ENCODE data around the gene TNIK. TPM values are rescaled to one million over a fixed set of nuclear protein-coding genes. Genes with fewer than 3 reads are reported as not detected.

TNIK gene
- total and polyA plus RNA-seq, 2 of the 13 experiments (the other 11 are each of a cell fraction or from before 2014, with no cell fraction given) = 0.15 to 0.22 TPM

DNA sequence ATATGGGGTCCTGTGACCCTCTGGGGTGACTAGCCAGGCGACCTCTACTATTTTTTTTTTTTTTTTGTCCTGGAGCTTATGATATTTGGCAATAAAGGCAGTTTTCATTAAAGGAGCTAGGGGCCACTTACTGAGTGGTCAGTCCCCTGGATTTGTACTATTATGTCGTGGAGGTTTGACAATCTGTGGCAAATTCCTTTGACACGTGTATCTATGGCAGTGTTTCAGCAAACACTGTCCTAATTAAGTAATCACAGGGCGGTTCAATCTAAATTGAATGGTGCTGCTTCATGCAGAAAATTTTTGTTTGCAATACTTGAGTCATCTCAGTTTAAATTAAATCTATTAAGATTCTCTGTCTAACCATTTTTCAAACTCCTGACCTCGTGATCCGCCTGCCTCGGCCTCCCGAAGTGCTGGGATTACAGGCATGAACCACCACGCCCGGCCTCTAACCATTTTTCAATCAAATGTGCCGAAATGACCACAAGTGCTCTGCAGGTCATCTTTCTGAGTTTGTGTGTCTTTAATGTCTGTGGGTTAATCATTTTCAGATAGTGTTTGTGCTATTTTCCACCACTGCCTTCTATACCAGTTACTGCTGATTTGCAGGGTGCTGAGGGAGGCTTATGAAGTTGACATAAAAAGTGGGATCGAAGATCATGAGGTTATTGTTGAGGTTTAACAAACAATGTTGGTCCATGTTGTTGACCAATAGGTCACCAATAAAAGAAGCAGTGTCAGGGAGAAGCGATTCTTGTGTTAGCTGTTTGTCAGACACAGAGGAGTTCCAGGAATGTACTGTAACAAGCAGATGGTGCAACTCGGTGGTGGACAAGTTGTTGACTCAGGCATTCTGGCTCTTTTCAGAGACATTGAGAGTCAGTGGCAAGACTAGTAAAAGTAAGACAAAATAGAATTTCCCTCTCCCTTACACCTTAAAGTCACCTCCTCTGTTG is 415.1 kb downstream of the TNIK start (continued):
- TF ChIP-seq, protein P1, sequence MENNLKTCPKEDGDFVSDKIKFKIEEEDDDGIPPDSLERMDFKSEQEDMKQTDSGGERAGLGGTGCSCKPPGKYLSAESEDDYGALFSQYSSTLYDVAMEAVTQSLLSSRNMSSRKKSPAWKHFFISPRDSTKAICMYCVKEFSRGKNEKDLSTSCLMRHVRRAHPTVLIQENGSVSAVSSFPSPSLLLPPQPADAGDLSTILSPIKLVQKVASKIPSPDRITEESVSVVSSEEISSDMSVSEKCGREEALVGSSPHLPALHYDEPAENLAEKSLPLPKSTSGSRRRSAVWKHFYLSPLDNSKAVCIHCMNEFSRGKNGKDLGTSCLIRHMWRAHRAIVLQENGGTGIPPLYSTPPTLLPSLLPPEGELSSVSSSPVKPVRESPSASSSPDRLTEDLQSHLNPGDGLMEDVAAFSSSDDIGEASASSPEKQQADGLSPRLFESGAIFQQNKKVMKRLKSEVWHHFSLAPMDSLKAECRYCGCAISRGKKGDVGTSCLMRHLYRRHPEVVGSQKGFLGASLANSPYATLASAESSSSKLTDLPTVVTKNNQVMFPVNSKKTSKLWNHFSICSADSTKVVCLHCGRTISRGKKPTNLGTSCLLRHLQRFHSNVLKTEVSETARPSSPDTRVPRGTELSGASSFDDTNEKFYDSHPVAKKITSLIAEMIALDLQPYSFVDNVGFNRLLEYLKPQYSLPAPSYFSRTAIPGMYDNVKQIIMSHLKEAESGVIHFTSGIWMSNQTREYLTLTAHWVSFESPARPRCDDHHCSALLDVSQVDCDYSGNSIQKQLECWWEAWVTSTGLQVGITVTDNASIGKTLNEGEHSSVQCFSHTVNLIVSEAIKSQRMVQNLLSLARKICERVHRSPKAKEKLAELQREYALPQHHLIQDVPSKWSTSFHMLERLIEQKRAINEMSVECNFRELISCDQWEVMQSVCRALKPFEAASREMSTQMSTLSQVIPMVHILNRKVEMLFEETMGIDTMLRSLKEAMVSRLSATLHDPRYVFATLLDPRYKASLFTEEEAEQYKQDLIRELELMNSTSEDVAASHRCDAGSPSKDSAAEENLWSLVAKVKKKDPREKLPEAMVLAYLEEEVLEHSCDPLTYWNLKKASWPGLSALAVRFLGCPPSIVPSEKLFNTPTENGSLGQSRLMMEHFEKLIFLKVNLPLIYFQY (CRISPR knock-in tag; IDR thresholded peaks at IDR 0.05; ENCODE audit: borderline replicate concordance) = 0 out of 2 replicates have a peak, but pooled peaks have one; percentile 58
- TF ChIP-seq GZF1 (CRISPR knock-in tag; IDR thresholded peaks at IDR 0.05) = no peak; the same call in 1 of the 2 replicates
- peak; percentile 61; the same call in 1 of the 2 replicates for TF ChIP-seq ZSCAN9 (CRISPR knock-in tag; IDR thresholded peaks at IDR 0.05; ENCODE audit: borderline replicate concordance)
- no peak for TF ChIP-seq SNRNP70 (IDR thresholded peaks at IDR 0.05; ENCODE audit: low read depth, low read length)
- TF ChIP-seq NCOA2 (CRISPR knock-in tag; IDR thresholded peaks at IDR 0.05) = peak; percentile 100
- TF ChIP-seq ZNF333 (CRISPR knock-in tag; IDR thresholded peaks at IDR 0.05; ENCODE audit: borderline replicate concordance) = no peak
- no peak for TF ChIP-seq PCBP2 (optimal IDR thresholded peaks at IDR 0.05; ENCODE audit: low read depth, low read length, poor library complexity, severe bottlenecking)
- TF ChIP-seq DNMT3B (CRISPR knock-in tag; conservative IDR thresholded peaks at IDR 0.05) = peak; percentile 77; the same call in 1 of the 2 replicates
- peak; percentile 64; the same call in 1 of the 2 replicates for TF ChIP-seq ZNF616 (CRISPR knock-in tag; IDR thresholded peaks at IDR 0.05; ENCODE audit: low read depth)
- peak; percentile 98 for TF ChIP-seq NR2F6 (IDR thresholded peaks at IDR 0.05)
- peak; percentile 96 for TF ChIP-seq NR2F6 (CRISPR knock-in tag; IDR thresholded peaks at IDR 0.05)
- TF ChIP-seq, protein P2, sequence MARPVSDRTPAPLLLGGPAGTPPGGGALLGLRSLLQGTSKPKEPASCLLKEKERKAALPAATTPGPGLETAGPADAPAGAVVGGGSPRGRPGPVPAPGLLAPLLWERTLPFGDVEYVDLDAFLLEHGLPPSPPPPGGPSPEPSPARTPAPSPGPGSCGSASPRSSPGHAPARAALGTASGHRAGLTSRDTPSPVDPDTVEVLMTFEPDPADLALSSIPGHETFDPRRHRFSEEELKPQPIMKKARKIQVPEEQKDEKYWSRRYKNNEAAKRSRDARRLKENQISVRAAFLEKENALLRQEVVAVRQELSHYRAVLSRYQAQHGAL (CRISPR knock-in tag; IDR thresholded peaks at IDR 0.05; ENCODE audit: not compliant biosample characterization) = no peak
- TF ChIP-seq ZNF446 (CRISPR knock-in tag; IDR thresholded peaks at IDR 0.05) = 0 out of 2 replicates have a peak, but pooled peaks have one; percentile 18
- peak; percentile 92 for TF ChIP-seq POGZ (CRISPR knock-in tag; IDR thresholded peaks at IDR 0.05)
- TF ChIP-seq, protein P3, sequence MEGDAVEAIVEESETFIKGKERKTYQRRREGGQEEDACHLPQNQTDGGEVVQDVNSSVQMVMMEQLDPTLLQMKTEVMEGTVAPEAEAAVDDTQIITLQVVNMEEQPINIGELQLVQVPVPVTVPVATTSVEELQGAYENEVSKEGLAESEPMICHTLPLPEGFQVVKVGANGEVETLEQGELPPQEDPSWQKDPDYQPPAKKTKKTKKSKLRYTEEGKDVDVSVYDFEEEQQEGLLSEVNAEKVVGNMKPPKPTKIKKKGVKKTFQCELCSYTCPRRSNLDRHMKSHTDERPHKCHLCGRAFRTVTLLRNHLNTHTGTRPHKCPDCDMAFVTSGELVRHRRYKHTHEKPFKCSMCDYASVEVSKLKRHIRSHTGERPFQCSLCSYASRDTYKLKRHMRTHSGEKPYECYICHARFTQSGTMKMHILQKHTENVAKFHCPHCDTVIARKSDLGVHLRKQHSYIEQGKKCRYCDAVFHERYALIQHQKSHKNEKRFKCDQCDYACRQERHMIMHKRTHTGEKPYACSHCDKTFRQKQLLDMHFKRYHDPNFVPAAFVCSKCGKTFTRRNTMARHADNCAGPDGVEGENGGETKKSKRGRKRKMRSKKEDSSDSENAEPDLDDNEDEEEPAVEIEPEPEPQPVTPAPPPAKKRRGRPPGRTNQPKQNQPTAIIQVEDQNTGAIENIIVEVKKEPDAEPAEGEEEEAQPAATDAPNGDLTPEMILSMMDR (CRISPR knock-in tag; IDR thresholded peaks at IDR 0.05) = no peak; the same call in 1 of the 2 replicates
- no peak for TF ChIP-seq ZNF207 (IDR thresholded peaks at IDR 0.05; ENCODE audit: borderline replicate concordance)
- TF ChIP-seq ZMYM2 (CRISPR knock-in tag; IDR thresholded peaks at IDR 0.05) = peak; percentile 87
- TF ChIP-seq, protein P4, sequence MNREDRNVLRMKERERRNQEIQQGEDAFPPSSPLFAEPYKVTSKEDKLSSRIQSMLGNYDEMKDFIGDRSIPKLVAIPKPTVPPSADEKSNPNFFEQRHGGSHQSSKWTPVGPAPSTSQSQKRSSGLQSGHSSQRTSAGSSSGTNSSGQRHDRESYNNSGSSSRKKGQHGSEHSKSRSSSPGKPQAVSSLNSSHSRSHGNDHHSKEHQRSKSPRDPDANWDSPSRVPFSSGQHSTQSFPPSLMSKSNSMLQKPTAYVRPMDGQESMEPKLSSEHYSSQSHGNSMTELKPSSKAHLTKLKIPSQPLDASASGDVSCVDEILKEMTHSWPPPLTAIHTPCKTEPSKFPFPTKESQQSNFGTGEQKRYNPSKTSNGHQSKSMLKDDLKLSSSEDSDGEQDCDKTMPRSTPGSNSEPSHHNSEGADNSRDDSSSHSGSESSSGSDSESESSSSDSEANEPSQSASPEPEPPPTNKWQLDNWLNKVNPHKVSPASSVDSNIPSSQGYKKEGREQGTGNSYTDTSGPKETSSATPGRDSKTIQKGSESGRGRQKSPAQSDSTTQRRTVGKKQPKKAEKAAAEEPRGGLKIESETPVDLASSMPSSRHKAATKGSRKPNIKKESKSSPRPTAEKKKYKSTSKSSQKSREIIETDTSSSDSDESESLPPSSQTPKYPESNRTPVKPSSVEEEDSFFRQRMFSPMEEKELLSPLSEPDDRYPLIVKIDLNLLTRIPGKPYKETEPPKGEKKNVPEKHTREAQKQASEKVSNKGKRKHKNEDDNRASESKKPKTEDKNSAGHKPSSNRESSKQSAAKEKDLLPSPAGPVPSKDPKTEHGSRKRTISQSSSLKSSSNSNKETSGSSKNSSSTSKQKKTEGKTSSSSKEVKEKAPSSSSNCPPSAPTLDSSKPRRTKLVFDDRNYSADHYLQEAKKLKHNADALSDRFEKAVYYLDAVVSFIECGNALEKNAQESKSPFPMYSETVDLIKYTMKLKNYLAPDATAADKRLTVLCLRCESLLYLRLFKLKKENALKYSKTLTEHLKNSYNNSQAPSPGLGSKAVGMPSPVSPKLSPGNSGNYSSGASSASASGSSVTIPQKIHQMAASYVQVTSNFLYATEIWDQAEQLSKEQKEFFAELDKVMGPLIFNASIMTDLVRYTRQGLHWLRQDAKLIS (CRISPR knock-in tag; IDR thresholded peaks at IDR 0.05) = peak; percentile 81; the same call in 1 of the 2 replicates
- TF ChIP-seq SMYD3 (CRISPR knock-in tag; IDR thresholded peaks at IDR 0.05) = peak; percentile 56; the same call in 1 of the 2 replicates

All from HepG2 (cell line).